SK-N-MC (cell line): ENCODE data around the gene TCTA.

Source experiments
- EZH2 ChIP-seq: fragments of 200-600 bp; sonication (generic); IDR thresholded peaks from one replicate; pipeline ENCODE4 v1.6.1; 2017; ENCODE audit warnings: antibody characterized with exemption
- POLR2AphosphoS5 ChIP-seq: IDR thresholded peaks from 2 replicates; pipeline ENCODE4 v1.6.1; 2012; ENCODE audit warnings: mild to moderate bottlenecking, low read depth, low read length, borderline replicate concordance

- TF ChIP-seq EZH2 (no peak), POLR2AphosphoS5 (no peak)
Observed at GRCh38 chr3:49413338-49413734, 1.1 kb downstream of the TCTA start.
